ENCODE data around the gene FSD2. TPM values are rescaled to one million over a fixed set of nuclear protein-coding genes. Genes with fewer than 3 reads are reported as not detected.
"Not testable (repeated sequence)": the region's sequence is repeated elsewhere in the genome, so short reads cannot be mapped to it uniquely, and the experiment has no call there.

FSD2 gene
- total RNA-seq, 1 experiment from 2014 or later: not detected

GRCh38 chr15:82828075-82828474 lies 22.2 kb upstream of the FSD2 start:
- TF ChIP-seq, protein P1, sequence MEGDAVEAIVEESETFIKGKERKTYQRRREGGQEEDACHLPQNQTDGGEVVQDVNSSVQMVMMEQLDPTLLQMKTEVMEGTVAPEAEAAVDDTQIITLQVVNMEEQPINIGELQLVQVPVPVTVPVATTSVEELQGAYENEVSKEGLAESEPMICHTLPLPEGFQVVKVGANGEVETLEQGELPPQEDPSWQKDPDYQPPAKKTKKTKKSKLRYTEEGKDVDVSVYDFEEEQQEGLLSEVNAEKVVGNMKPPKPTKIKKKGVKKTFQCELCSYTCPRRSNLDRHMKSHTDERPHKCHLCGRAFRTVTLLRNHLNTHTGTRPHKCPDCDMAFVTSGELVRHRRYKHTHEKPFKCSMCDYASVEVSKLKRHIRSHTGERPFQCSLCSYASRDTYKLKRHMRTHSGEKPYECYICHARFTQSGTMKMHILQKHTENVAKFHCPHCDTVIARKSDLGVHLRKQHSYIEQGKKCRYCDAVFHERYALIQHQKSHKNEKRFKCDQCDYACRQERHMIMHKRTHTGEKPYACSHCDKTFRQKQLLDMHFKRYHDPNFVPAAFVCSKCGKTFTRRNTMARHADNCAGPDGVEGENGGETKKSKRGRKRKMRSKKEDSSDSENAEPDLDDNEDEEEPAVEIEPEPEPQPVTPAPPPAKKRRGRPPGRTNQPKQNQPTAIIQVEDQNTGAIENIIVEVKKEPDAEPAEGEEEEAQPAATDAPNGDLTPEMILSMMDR (conservative IDR thresholded peaks at IDR 0.05): no peak
- no peak for TF ChIP-seq EZH2 (IDR thresholded peaks at IDR 0.05; ENCODE audit: low read depth)
- no TSS peak for BruUV-seq (replicated peaks)
- H4K20me1 ChIP-seq (ENCODE audit: insufficient read depth): no peaks in the 10 kb centered on the region
- POLR2A ChIA-PET (ENCODE audit: unreplicated experiment): no interaction called here
- H3K79me2 ChIP-seq (ENCODE audit: low read depth): no peaks in the 10 kb centered on the region
- no peak overlapping the region for H3K27ac ChIP-seq
- intact Hi-C loops (cut with micrococcal nuclease; ENCODE audit: unreplicated experiment): no loop called here
- peaks cover 6% of the 10 kb centered on the region for H3K36me3 ChIP-seq (ENCODE audit: low read depth)
- H3K9me3 ChIP-seq (ENCODE audit: insufficient read depth, low read depth): no peaks in the 10 kb centered on the region
- H3F3A ChIP-seq (ENCODE audit: insufficient read depth, low read depth): peaks cover 14% of the 10 kb centered on the region
- H3K4me3 ChIP-seq: no peak overlapping the region
- H3K27me3 ChIP-seq (ENCODE audit: insufficient read depth, low read depth): no peaks in the 10 kb centered on the region
- no peak overlapping the region for H2AFZ ChIP-seq
- CTCF ChIA-PET: no interaction called here
- H3K9me2 ChIP-seq (ENCODE audit: insufficient read depth): no peaks in the 10 kb centered on the region
- peaks cover 19% of the 10 kb centered on the region for H3K4me1 ChIP-seq (replicated peaks; ENCODE audit: insufficient read depth)
- no peak overlapping the region for H3K4me2 ChIP-seq
- no peak for DNase-seq

- no peaks in the 10 kb centered on the region for H3F3A ChIP-seq (ENCODE audit: insufficient read depth, low read depth)
- no peak overlapping the region for H2AFZ ChIP-seq
- H3K9me2 ChIP-seq (ENCODE audit: insufficient read depth): no peaks in the 10 kb centered on the region
- ChIA-PET CTCF (no interaction called here), POLR2A (ENCODE audit: unreplicated experiment) (interaction anchor here (0.6 kb wide), 1 partner anchor 10 kb away, joined by 3 read pairs; no protein-coding TSS in a partner anchor)
- intact Hi-C loops (cut with micrococcal nuclease; ENCODE audit: unreplicated experiment): no loop called here
- H3K27ac ChIP-seq: no peak overlapping the region
- H3K36me3 ChIP-seq (ENCODE audit: low read depth): peaks cover 19% of the 10 kb centered on the region; the same call in 1 of the 2 replicates
- H3K4me2 ChIP-seq: no peak overlapping the region
- H4K20me1 ChIP-seq (ENCODE audit: insufficient read depth): no peaks in the 10 kb centered on the region
- no peaks in the 10 kb centered on the region for H3K79me2 ChIP-seq (ENCODE audit: low read depth)
- no peak for TF ChIP-seq EZH2 (IDR thresholded peaks at IDR 0.05; ENCODE audit: low read depth)
- TF ChIP-seq, protein P1 (conservative IDR thresholded peaks at IDR 0.05): no peak
- BruUV-seq (replicated peaks): no TSS peak
- DNase-seq: no peak
- no peaks in the 10 kb centered on the region for H3K9me3 ChIP-seq (ENCODE audit: insufficient read depth, low read depth)
- no peaks in the 10 kb centered on the region for H3K4me1 ChIP-seq (replicated peaks; ENCODE audit: insufficient read depth)
- no peaks in the 10 kb centered on the region for H3K27me3 ChIP-seq (ENCODE audit: insufficient read depth, low read depth)
- no peak overlapping the region for H3K4me3 ChIP-seq
Measured at GRCh38 chr15:82823049-82823448, 17.2 kb upstream of the FSD2 start.

GRCh38 chr15:82821851-82822250 lies 16.0 kb upstream of the FSD2 start:
- H3K79me2 ChIP-seq (ENCODE audit: low read depth); H3K4me3 ChIP-seq; H3K4me2 ChIP-seq; H3K9me2 ChIP-seq (ENCODE audit: insufficient read depth); H3K27me3 ChIP-seq (ENCODE audit: insufficient read depth, low read depth); intact Hi-C loops (cut with micrococcal nuclease; ENCODE audit: unreplicated experiment); H3F3A ChIP-seq (ENCODE audit: insufficient read depth, low read depth); H2AFZ ChIP-seq; H3K27ac ChIP-seq; POLR2A ChIA-PET (ENCODE audit: unreplicated experiment); H4K20me1 ChIP-seq (ENCODE audit: insufficient read depth); BruUV-seq (replicated peaks); H3K9me3 ChIP-seq (ENCODE audit: insufficient read depth, low read depth); DNase-seq; CTCF ChIA-PET; H3K4me1 ChIP-seq (replicated peaks; ENCODE audit: insufficient read depth): not testable (repeated sequence)
- peaks cover 19% of the 10 kb centered on the region; the same call in 1 of the 2 replicates for H3K36me3 ChIP-seq (ENCODE audit: low read depth)

DNA sequence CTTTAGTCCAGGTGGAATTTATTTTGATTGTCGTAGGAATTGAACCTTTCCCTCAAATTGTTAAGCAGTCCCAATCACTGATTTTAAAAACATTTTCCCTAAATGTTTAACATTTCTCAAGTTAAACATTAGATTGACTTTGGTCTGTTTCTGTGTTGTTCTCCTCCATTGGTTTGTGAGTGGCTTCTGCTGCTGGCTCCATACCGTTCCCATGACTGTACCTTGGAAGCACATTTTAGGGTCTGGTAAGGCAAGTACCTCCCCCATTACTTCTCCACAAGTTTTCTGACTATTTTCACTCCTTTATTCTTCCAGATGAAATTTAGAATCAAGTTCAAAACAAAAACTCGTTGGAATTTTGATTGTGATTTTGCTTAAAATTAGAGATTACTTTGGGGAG lies 15.5 kb upstream of the FSD2 start:
- BruUV-seq (replicated peaks); H3F3A ChIP-seq (ENCODE audit: insufficient read depth, low read depth); H2AFZ ChIP-seq; H3K4me2 ChIP-seq; H3K4me3 ChIP-seq; POLR2A ChIA-PET (ENCODE audit: unreplicated experiment); H3K27ac ChIP-seq; intact Hi-C loops (cut with micrococcal nuclease; ENCODE audit: unreplicated experiment); DNase-seq; H3K9me3 ChIP-seq (ENCODE audit: insufficient read depth, low read depth); CTCF ChIA-PET; H3K4me1 ChIP-seq (replicated peaks; ENCODE audit: insufficient read depth); H3K9me2 ChIP-seq (ENCODE audit: insufficient read depth); H4K20me1 ChIP-seq (ENCODE audit: insufficient read depth); H3K79me2 ChIP-seq (ENCODE audit: low read depth); H3K27me3 ChIP-seq (ENCODE audit: insufficient read depth, low read depth): not testable (repeated sequence)
- H3K36me3 ChIP-seq (ENCODE audit: low read depth): peaks cover 19% of the 10 kb centered on the region; the same call in 1 of the 2 replicates
